ENCODE results near the gene PBX1.

DNA sequence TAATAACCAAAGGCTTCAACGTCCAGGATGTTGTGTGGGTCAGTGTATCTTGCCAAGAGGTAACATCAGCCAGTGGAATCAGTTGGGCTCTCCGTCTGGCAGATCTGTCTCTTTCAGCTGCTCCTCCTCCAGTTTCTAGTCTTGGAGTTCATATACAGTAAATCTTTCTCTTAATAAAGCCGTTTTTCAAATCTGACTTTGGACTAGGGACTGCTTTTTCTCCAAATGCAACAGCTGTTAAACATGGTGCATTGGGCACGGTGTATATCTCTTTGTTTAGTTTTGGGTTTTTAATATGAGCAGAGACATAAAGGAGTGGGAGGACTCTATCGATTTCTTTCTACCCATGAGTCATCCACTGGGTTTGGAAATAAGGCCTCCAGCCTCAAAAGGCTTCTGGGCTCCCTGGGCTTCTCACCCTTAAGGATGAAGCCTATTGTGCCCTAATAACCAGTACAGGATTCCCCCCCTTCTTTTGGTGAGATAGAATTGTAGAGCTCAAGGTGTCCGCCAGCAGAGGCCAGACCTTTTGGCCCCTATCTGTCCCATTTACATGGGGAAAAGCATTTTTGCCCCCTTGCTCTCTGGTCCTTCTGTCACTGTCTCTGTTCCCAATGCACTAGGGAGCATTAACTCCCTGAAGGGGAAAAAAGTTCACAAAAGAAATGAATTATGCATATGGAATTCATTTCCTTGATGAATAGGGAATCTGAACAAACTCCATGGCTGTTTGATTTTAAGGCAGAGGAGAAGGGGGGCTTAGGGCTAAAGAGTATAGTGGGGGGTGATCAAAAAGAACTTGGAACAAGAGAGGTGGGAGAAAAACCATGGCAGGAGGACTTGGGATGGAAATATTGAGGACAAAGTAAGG, 86.0 kb downstream of the PBX1 start:
- TF ChIP-seq SP1 (IDR thresholded peaks at IDR 0.05) (no peak), RXRA (IDR thresholded peaks at IDR 0.05) (no peak), TAF1 (conservative IDR thresholded peaks at IDR 0.05) (no peak), RAD21 (IDR thresholded peaks at IDR 0.05) (no peak), EGR1 (IDR thresholded peaks at IDR 0.05; ENCODE audit: low read depth in 2 of 2) (no peak), ATF3 (IDR thresholded peaks at IDR 0.05) (no peak)
- TF ChIP-seq, protein P1, sequence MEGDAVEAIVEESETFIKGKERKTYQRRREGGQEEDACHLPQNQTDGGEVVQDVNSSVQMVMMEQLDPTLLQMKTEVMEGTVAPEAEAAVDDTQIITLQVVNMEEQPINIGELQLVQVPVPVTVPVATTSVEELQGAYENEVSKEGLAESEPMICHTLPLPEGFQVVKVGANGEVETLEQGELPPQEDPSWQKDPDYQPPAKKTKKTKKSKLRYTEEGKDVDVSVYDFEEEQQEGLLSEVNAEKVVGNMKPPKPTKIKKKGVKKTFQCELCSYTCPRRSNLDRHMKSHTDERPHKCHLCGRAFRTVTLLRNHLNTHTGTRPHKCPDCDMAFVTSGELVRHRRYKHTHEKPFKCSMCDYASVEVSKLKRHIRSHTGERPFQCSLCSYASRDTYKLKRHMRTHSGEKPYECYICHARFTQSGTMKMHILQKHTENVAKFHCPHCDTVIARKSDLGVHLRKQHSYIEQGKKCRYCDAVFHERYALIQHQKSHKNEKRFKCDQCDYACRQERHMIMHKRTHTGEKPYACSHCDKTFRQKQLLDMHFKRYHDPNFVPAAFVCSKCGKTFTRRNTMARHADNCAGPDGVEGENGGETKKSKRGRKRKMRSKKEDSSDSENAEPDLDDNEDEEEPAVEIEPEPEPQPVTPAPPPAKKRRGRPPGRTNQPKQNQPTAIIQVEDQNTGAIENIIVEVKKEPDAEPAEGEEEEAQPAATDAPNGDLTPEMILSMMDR (IDR thresholded peaks at IDR 0.05; ENCODE audit: low read depth, low read length, missing input control) = no peak
